Ureter (tissue), 1 donor: ENCODE measurements around the gene NIP7. TPM values are rescaled to one million over a fixed set of nuclear protein-coding genes. Genes with fewer than 3 reads are reported as not detected.

Source experiments
- total RNA-seq: library from RNA; stranded (reverse); gene quantifications from one replicate; pipeline ENCODE4 v1.2.4, GENCODE V29; 2023
- donor health status: DM: yes; HTN: yes; CAD: no.

Gene NIP7
- total RNA-seq, 1 donor from 2014 or later, result 26.1 TPM

Other genes with a start within 250 kb of the NIP7 start
- gene HAS3, start 234.1 kb upstream of the NIP7 start, total RNA-seq, result 58.9 TPM
- gene CHTF8, start 207.2 kb upstream of the NIP7 start, total RNA-seq, result 133 TPM
- 47.4 TPM for gene UTP4, start 207.1 kb upstream of the NIP7 start, total RNA-seq
- 45.7 TPM for gene SNTB2, start 152.6 kb upstream of the NIP7 start, total RNA-seq
- 30.8 TPM for gene VPS4A, start 28.4 kb upstream of the NIP7 start, total RNA-seq
- 15.1 TPM for gene PDF, start 9.2 kb upstream of the NIP7 start, total RNA-seq
- 30.1 TPM for gene COG8, start 208 bp upstream of the NIP7 start, total RNA-seq
- 1.5 TPM for gene TMED6, start 12.0 kb downstream of the NIP7 start, total RNA-seq
- gene TERF2, start 46.2 kb downstream of the NIP7 start, total RNA-seq, result 38.7 TPM
- gene CYB5B, start 84.8 kb downstream of the NIP7 start, total RNA-seq, result 152 TPM
- 117 TPM for gene NFAT5, start 226.2 kb downstream of the NIP7 start, total RNA-seq